Measurements from ENCODE around the gene PPP2R3C. TPM values are rescaled to one million over a fixed set of nuclear protein-coding genes. Genes with fewer than 3 reads are reported as not detected.

Gene PPP2R3C
- total and polyA plus RNA-seq, 2 experiments from 2014 or later, result 35.9 to 43.0 TPM

- H3K36me3 Mint-ChIP-seq (ENCODE audit: low read depth), result peaks cover 8% of the 10 kb centered on the region; the same call in 2 of the 3 replicates
- no peaks in the 10 kb centered on the region for H3K27me3 ChIP-seq (ENCODE audit: insufficient read depth)
- peak overlapping the region; percentile 18; the same call in 1 of the 2 replicates for H3K27ac ChIP-seq (ENCODE audit: low read depth)
- no peak for ATAC-seq
- peaks cover 3% of the 10 kb centered on the region; the same call in 2 of the 3 replicates for H3K9me3 Mint-ChIP-seq
- peaks cover 7% of the 10 kb centered on the region for H3K4me1 ChIP-seq (ENCODE audit: insufficient read depth)
- no peaks in the 10 kb centered on the region for H3K9me2 ChIP-seq (ENCODE audit: insufficient read depth)
- no peaks in the 10 kb centered on the region for H3K27me3 Mint-ChIP-seq (ENCODE audit: insufficient read depth, low read depth, poor library complexity)
- H3K27ac Mint-ChIP-seq, result peak overlapping the region; percentile 98
- peak overlapping the region; percentile 98 for H2AFZ ChIP-seq
- peaks cover 10% of the 10 kb centered on the region for H3F3A ChIP-seq (replicated peaks; ENCODE audit: low read depth)
- peaks cover 14% of the 10 kb centered on the region for H3K79me2 ChIP-seq (replicated peaks; ENCODE audit: insufficient read depth)
- no peak for TF ChIP-seq NANOG (IDR thresholded peaks at IDR 0.05; ENCODE audit: borderline replicate concordance)
- TF ChIP-seq CTCF (conservative IDR thresholded peaks at IDR 0.05; ENCODE audit: low read depth in 2 of 2), result no peak
- no peak for TF ChIP-seq CREB1 (CRISPR knock-in tag; IDR thresholded peaks at IDR 0.05; ENCODE audit: low read depth)
- no peak for TF ChIP-seq ZNF114 (CRISPR knock-in tag; IDR thresholded peaks at IDR 0.05)
- no peak for TF ChIP-seq ETS1 (IDR thresholded peaks at IDR 0.05)
- no peak for TF ChIP-seq EZH2phosphoT487 (IDR thresholded peaks at IDR 0.05; ENCODE audit: unreplicated experiment)
- no peak for TF ChIP-seq POLR2AphosphoS5 (IDR thresholded peaks at IDR 0.05; ENCODE audit: low read depth)
- no peak for TF ChIP-seq JUNB (IDR thresholded peaks at IDR 0.05; ENCODE audit: unreplicated experiment)
- no peak for TF ChIP-seq REST (IDR thresholded peaks at IDR 0.05; ENCODE audit: unreplicated experiment)
- TF ChIP-seq STAT1 (IDR thresholded peaks at IDR 0.05; ENCODE audit: unreplicated experiment), result no peak
- no peak for TF ChIP-seq ZNF462 (CRISPR knock-in tag; IDR thresholded peaks at IDR 0.05)
- TF ChIP-seq EZH2 (IDR thresholded peaks at IDR 0.05; ENCODE audit: low read depth, unreplicated experiment), result no peak
- TF ChIP-seq ZNF331 (CRISPR knock-in tag; IDR thresholded peaks at IDR 0.05; ENCODE audit: low read depth), result no peak
- H3K4me3 ChIP-seq, result peak overlapping the region; percentile 87
- no peaks in the 10 kb centered on the region for H3K36me3 ChIP-seq (ENCODE audit: insufficient read depth)
- peak overlapping the region; percentile 97 for H3K4me3 Mint-ChIP-seq
- no peaks in the 10 kb centered on the region for H4K20me1 ChIP-seq (replicated peaks; ENCODE audit: insufficient read depth)
- peaks cover 11% of the 10 kb centered on the region for H3K4me1 Mint-ChIP-seq
- DNase-seq (ENCODE audit: low spot score), result peak; percentile 7
- H3K4me2 ChIP-seq, result peak overlapping the region; percentile 88
Observed at GRCh38 chr14:35045798-35046047, 76.1 kb downstream of the PPP2R3C start.
